ENCODE measurements around the gene C22orf39.

The C22orf39 gene

DNA sequence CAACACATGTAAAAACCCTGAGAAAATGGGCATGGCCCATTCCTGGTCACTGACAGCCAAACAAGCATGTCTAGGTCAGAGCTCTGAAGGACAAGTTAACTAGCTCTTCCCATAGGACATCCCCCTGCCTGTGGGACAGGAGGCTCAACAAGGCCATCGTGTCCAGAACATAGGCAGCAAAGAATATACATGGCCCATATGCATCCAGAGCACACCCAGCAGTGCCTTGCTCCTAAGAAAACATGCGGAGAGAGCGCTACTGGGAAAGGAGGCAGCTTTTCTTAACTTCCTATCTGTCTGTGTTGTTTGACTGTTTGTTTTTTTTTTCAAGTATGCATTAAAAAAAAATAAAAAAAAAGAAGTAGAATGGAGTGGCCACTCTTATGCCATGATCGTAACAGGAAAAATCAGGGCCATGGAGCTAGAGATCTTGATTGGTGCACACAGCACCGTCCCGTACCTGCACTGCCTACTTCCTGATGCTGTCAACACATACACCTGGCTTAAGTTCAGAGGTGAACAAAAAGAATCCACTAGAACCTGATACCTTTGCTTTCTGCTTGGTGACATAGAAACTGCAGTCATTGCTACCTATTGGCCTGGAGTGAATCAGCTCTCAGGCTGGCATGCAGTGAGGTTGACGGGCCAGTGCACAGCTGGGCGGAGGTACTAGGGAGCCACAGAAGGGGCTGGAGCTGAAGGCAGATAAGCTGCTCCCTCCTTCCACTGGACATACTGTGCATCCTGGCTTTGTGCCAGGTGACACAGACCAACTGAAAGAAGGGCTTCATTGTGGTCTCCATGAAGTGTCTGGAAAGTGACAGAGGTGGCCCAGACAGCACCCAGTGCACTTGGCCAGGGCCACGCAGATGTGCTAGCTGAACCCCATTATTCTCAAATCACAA lies 19.6 kb upstream of the C22orf39 start:
- TF ChIP-seq, protein P1, sequence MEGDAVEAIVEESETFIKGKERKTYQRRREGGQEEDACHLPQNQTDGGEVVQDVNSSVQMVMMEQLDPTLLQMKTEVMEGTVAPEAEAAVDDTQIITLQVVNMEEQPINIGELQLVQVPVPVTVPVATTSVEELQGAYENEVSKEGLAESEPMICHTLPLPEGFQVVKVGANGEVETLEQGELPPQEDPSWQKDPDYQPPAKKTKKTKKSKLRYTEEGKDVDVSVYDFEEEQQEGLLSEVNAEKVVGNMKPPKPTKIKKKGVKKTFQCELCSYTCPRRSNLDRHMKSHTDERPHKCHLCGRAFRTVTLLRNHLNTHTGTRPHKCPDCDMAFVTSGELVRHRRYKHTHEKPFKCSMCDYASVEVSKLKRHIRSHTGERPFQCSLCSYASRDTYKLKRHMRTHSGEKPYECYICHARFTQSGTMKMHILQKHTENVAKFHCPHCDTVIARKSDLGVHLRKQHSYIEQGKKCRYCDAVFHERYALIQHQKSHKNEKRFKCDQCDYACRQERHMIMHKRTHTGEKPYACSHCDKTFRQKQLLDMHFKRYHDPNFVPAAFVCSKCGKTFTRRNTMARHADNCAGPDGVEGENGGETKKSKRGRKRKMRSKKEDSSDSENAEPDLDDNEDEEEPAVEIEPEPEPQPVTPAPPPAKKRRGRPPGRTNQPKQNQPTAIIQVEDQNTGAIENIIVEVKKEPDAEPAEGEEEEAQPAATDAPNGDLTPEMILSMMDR (IDR thresholded peaks at IDR 0.05; ENCODE audit: low read depth, low read length, missing control alignments), result no peak
- no peak for DNase-seq (ENCODE audit: extremely low read depth, low read depth)

DNA sequence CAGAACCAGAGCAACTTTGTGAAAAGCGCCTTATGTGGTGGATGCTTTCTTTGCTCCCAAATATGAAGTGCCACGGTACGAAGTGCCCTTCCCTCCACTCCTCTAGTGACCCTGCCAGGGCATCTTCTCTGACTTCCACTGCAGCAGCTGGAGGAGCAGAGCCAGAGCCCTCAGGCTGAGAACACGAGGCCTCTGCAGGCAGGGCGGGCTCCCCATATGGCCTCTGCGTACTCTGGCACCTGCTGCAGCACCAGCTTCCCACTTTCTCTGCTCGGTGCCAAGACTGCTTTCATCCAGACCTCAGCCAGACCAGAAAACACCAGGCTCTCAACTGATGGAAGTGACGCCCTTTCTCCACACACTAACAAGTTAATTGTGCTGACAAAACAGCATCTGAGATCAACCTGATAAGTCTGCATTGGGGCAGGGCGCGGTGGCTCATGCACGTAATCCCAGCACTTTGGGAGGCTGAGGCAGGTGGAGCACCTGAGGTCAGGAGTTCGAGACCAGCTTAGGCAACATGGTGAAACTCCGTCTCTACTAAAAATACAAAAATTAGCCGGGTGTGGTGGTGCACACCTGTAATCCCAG lies 18.7 kb upstream of the C22orf39 start:
- TF ChIP-seq, protein P1 (IDR thresholded peaks at IDR 0.05; ENCODE audit: low read depth, low read length, missing control alignments), result no peak
- DNase-seq (ENCODE audit: extremely low read depth, low read depth), result no peak
- no peak overlapping the region for H3K4me3 ChIP-seq (replicated peaks; ENCODE audit: low read depth, low read length)

More for the DNA sequence above, 19.6 kb upstream of the C22orf39 start:
- no peak overlapping the region for H3K4me3 ChIP-seq (replicated peaks; ENCODE audit: low read depth, low read length)

DNA sequence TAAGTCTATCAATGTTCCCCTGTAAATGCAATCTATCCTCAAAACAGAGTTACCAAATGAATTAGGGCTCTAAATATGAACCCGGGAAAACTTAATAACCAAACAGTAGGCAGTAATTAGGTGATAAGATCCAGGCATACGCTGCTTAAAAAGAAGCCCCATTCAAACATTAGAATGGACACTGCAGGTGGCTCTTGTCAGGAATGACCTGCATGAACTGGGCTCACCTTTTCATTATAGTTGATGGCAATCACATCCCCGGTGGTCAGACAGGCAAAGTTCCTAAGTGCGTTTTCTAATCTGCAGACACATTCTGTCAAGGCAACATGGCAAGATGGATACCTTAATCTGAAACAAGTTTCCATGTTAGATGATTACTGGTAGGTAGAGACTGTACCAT lies 17.5 kb upstream of the C22orf39 start:
- TF ChIP-seq, protein P1 (IDR thresholded peaks at IDR 0.05; ENCODE audit: low read depth, low read length, missing control alignments), result no peak
- no peak overlapping the region for H3K4me3 ChIP-seq (replicated peaks; ENCODE audit: low read depth, low read length)
- DNase-seq (ENCODE audit: extremely low read depth, low read depth), result no peak

DNA sequence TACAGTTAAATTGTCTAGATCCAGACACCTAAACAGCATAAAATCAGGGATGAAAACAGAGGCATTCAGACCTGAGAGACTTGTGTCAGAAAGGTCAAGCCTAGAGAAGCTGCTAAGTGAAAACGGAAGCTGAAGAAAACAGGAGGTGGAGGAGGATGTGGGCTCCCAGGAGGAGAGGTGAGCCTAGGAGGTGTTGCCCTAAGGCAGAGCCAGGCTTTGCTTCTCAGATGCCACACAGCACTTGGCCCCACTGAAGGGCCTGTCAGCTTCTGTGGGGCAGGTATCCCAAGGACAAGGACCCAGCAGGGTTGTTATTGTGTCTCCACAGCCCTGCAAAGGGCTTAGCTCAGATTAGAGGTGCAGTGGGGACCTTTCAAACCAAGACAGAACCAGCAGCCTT lies 17.0 kb upstream of the C22orf39 start:
- H3K4me3 ChIP-seq (replicated peaks; ENCODE audit: low read depth, low read length), result no peak overlapping the region
- TF ChIP-seq, protein P1 (IDR thresholded peaks at IDR 0.05; ENCODE audit: low read depth, low read length, missing control alignments), result no peak
- DNase-seq (ENCODE audit: extremely low read depth, low read depth), result no peak

DNA sequence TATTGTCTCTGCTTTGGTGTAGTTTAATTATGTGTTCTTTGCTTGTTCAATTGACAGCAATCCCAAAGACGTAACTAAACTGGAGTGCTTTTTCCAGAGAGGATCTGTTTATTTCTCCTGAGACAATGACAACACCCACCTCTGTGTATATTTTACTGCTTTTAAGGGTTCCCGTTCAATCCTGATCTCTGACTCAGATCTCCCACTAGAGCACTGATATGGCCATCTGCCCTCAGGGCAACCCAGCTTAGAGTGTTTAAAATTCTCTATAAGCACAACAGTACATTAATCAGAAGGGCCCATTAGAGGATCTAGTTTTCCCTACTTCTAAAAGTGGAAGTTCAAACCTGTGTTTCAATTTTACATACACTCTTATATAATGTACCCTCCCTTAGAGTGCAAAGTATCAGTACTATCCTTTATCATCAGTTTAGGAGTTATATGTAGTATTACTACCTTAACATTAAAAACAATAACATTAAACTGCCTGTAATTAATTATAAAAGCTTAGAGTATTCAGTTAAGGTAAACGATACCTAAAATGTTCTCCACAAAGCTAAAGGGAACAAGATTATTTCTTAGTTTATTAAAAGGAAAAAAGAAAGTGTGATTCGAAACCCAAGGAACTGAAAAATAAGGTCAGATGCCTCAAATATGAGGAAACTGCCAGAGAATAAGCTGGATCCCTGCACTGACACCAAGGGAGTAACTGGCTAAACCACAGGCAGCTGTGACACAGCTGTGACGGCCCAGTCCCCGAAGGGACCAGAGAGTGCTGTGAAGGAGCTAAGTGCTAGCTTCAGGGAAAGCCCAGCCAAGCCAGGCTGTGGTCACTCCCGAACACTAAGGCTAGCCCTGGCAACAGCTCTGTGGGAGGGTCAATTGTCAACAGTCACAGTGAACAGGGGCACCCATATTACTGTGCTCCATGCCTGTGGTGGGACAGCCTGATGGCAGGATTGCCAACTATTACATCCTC lies 16.3 kb upstream of the C22orf39 start:
- DNase-seq (ENCODE audit: extremely low read depth, low read depth), result peak; percentile 52
- TF ChIP-seq, protein P1 (IDR thresholded peaks at IDR 0.05; ENCODE audit: low read depth, low read length, missing control alignments), result no peak
- H3K4me3 ChIP-seq (replicated peaks; ENCODE audit: low read depth, low read length), result no peak overlapping the region

DNA sequence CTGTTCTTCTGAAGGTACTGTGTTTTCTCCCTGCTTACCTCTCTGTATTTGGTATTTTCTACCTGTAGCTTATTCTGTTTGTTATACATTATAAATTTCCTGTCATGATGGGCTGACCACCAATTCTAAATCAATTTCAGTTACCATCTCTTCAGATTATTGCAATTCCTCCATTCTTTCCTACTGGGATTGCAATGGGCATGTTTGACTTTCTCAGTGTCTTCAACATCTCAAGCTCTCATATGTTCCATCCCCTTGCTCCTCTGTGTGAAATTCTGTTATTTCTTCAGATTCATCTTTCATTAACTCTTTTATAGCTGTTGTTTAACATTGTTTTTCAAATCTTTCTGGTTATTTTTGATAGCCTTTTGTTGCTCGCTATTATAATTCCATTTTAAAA lies 15.5 kb upstream of the C22orf39 start:
- TF ChIP-seq, protein P1 (IDR thresholded peaks at IDR 0.05; ENCODE audit: low read depth, low read length, missing control alignments), result no peak
- H3K4me3 ChIP-seq (replicated peaks; ENCODE audit: low read depth, low read length), result no peak overlapping the region
- DNase-seq (ENCODE audit: extremely low read depth, low read depth), result no peak
